ENCODE measurements around the gene SEBOX.

SEBOX gene, protein sequence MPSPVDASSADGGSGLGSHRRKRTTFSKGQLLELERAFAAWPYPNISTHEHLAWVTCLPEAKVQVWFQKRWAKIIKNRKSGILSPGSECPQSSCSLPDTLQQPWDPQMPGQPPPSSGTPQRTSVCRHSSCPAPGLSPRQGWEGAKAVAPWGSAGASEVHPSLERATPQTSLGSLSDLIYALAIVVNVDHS

DNA sequence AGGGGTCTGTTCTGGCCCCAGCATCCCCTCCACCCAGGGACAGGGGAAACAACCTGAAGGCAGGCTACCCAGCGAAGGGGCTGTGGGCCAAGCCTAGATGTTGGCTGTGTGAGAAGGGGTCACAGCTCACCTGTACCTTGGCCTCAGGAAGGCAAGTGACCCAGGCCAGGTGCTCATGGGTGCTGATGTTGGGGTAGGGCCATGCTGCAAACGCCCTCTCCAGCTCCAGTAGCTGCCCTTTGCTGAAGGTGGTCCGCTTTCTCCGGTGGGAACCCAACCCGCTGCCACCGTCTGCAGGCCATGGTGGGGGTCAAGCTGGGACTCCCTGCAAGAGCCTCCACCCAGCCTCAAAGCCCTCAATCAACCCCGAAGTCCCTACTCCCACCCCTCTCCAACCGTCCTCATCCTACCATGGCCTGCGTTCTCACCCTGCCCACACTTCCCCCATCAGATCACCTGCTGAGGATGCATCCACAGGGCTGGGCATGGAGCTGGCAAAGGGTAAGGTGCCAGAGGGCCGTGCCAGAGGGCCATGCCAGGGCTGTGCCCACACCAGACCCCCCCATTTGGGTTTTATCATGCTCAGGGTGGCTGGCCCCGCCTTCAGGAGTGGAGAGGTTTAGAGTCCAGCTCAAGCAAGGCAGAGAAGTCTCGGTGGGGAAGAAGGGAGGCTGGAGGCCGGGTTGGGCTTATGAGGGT, at the start of gene SEBOX:
Gene SEBOX (minus strand): TSS at position 535 of the 699 bp plus-strand sequence. CDS start 48 bp downstream, at position 487.
- no peak for DNase-seq (ENCODE audit: low read depth in 2 of 2)

DNA sequence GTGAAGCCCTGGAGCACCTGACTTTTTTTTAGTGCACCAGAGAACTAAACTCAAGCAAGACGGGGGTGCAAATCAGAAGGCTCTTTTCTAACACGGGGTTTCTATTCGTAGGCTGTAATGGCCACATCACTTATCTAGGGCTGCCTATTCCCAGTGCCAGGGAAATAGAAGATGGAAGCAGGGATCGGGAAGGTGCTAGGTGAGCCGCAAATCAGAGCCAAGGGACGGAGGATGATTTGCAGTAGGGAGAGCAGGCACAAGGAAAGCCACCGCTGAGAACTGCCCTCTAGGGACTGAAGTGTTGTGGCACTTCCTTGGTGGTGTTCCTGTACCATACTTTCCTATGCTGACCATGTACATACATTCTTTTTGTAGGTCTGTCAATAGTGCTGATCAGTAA, 48.8 kb upstream of the SEBOX start:
- DNase-seq (ENCODE audit: low read depth in 2 of 2): no peak

DNA sequence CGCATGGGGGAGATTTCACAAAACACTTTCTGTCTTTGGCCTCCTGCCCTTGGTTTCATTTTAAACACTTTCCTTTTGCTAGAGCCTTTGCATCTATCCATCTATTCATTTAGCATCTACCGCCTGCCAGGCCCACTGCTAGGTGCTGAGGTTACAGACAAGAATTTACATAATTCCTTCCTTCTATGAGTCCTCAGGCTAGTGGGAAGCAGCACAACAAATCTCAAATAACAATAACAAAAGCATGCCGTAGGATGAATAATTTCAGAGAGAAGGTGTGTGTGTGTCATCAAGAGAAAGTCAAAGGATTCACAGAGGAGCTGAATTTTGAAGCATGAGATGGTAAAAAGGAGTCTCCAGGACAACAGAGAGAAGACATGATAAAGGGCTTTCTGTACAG, 47.1 kb upstream of the SEBOX start:
- no peak for DNase-seq (ENCODE audit: low read depth in 2 of 2)

DNA sequence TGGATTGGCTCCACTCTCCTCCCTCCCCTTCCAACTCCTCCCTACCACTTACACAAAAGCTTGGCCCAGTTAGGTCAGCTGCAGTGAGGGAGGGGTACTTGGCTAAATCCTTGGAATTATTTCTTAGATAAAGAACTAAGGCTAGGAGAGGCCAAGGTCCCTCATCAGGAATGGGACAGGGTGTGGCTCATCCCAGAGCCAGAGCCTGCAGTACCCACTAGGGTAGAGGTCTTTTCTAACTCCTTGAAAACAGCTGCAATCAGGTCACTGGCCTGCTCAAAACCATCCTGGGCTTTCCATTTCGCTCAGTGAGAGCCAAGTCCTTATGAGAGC, 42.9 kb upstream of the SEBOX start:
- DNase-seq (ENCODE audit: low read depth in 2 of 2): no peak

DNA sequence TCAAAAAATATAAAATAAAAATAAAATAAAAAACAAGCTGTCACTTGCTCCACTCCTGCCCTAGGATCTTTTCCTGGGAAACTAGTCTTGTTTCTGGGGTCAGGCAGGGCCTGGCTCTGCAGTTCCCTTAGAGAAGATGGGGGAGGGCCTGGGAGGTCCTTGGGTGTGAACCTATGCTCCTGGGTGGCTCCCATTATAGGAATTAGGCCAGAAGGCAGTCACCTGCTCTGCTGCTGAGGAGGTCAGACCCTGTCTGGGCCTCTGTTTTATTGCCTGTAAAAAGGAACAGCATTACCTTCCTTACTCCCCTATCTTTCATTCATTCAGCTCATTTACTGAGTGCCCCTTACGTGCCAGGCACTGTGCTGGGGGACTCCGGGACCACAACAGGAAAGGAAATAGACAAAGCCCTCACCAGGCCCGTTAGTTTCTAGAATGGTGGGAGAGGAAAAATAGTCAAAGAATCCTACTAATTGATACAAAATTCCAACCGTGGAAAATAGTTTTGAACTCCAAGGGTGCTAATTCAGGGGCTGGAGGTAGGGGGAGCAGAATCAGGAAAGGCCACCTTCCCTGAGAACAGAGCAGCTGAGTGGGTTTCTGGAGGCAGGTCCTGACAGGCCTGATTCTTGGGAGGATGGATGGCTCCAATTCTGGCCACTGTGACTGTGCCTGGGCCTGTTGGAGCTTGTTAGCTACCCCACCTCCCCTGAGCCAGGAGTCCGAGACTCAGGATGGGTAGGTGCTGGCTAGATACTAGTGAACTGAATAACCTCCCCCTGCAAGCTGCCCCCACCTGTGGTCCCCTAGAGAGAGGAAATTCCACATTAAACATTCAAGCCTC, 42.4 kb upstream of the SEBOX start:
- no peak for DNase-seq (ENCODE audit: low read depth in 2 of 2)

DNA sequence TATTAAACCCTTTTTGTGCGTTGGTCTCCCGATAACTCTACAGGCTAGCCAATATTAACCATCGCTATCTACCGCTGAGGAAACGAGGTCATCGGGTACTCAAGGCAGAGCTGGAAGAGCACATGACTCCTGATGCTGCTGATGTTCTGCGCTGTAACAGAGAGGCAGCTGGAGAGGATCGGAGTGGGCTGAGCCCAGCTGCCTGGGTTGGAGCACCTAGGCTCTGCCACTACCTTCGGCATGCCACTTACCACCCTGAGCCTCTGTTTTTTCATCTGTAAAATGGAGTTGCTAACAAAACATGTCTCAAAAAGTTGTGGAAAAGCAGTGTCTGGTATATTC, 41.4 kb upstream of the SEBOX start:
- no peak for DNase-seq (ENCODE audit: low read depth in 2 of 2)

DNA sequence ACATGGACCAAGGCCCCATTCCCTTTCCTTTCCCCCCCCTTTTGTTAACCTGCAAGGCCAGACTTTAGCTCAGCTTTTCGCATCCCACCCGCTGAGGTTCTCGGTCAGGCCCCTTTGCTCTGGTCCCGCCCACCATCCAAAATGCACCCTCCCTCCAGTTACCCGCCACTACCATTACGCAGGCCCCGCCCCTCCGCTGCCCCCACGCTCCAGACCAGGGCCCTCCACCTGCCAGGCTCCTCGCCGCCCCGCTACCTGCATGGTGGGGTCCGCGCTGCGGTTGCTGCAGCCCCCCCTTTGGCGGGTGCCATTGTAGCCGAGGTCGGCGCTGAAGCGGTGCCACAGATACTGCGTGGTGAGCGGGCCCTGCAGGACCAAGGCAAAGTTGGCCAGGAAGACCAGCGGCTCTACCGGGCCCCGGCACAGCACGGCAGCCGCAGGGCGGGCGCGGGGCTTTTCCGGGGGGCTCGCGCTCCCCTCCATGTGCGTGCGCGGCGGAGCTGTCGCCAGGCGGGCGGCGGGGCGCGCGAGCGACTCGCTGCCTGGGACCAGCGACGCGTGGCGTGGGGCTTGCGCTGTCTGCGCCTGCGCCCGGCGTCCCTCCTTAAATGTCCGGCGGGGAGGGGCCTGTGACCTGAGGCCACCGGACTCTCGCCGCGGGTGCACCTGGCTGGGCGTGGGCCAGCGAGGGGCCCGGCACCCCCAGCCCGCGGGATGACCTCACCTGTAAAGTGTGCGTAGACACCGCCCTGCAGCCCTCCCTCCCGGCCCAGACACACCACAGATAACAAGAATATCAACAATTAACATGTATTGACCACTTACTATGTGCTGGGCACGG, 40.9 kb upstream of the SEBOX start, which contains the start of gene SLC46A1:
Gene SLC46A1 (minus strand): TSS at position 581 of the 841 bp plus-strand sequence. CDS start 98 bp downstream, at position 483.
- DNase-seq (ENCODE audit: low read depth in 2 of 2): peak in 1 of 2 donors; percentile 19

DNA sequence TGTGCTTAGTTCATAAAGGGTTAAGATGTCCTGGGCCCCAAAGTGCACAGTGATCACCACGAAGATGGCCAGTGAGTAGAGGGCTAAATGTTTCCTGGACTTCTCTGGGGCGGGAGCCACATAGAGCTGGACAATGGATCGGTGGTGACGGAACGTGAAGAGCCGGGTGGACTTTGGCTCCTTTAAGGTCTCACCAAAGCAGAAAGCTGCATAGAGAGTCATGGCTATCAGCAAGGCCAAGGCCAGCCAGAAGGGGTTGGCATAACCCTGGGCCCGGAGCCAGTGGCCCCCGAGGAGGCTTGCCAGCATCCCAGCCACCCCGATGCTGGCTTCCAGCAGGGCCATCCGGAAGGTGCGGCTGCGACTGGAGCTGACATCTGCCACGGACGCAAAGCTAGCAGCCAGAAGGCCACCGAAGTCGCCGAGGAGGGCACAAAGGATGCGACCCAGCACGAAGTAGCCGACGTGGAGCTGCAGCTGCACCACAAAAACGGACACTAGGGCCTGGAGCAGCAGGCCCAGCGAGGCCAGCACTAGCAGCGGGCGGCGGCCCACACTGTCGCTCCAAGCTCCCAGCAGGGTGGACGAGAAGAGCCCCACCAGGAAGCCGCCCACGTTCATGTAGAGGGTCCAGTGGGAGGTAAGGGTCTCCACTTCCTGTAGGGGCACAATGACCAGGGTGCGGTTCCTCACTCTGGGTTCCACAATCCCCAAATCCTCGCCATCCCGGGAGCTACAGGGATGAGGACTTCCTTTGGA, 40.0 kb upstream of the SEBOX start:
- DNase-seq (ENCODE audit: low read depth in 2 of 2): no peak

DNA sequence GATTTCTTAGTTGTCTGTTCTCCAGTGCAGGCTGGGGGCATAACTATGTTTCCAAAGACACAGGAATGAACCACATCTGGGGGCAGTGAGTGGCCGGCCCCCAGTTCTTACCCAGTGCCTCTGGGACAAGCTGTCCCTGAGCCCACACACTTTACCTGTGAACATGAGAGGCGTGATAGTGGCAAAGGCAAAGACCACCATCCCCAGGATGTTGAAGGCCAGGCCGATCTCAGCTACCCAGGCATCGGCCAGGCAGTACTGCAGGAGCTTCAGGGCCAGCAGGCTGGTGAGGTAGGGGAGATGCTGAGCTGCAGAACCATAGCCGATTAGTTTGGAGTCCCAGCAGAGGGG, 39.4 kb upstream of the SEBOX start:
- no peak for DNase-seq (ENCODE audit: low read depth in 2 of 2)

DNA sequence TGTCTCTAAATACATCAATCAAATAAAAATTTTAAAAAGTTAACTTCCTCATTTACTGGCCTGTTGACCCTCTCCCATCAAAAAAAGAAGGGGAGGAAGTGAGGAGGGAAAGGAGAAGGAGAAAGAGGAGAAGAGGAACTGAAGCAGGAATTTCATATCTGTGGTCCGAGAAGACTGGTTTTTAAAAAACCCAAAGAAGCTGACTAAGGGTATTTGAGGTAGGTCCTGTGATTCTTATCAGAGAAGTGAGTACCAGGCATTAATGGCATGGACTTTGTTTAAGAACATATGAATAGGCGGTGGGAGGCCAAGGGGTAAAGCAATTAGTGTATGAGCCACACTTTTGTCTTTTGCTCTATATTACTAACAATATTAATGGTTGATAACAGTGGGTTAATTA, 39.0 kb upstream of the SEBOX start:
- DNase-seq (ENCODE audit: low read depth in 2 of 2): no peak

DNA sequence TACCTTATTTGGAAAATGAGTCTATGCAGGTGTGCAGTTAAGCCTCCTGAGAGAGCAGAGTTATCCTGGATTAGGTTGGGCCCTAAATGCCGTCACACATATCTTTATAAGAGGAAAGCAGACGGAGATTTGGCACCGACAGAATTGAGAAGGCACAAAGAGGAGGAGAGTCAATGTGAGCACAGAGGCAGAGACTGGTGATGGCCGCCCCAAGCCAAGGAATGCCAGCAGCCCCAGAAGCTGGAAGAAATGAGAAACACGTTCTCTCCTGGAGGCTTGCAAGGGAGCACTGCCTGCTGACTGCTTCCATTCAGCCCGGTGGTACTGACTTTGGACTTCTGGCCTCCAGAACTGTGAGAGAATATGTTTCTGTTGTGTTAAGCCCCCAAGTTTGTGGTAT, 37.8 kb upstream of the SEBOX start:
- no peak for DNase-seq (ENCODE audit: low read depth in 2 of 2)

DNA sequence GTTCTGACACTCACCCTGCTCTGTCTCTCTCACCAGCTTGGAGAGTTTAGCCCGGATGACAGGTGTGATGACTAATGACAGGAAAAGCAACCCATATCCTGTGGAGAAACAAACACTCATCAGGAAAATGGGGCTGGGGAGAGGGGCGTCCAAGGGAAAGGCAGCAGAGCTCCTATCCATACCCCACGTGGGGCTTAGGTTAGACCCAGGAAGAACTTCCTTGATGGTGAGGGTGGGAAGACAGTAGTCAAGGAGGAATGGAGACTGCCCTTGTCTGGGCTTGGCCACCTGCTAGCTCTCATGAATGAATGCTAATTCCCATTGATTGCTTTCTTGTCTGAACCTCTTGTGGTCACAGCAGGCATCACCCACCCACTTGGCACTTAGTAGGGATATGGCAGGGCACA, 37.2 kb upstream of the SEBOX start:
- DNase-seq (ENCODE audit: low read depth in 2 of 2): no peak

DNA sequence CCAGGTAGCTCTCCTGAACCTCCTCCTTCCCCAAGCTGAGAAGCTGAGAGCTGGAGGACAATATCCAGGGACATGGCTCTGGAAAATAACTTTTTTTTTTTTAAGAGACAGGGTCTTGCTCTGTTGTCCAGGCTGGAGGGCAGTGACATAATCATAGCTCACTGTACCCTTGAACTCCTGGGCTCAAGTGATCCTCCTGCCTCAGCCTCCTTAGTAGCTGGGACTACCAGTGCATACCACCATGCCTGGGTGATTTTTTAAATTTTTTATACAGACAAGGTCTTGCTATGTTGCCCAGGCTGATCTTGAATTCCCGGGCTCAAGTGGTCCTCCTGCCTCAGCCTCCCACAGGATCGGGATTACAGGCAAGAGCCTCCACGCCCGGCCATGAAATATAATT, 34.8 kb upstream of the SEBOX start:
- DNase-seq (ENCODE audit: low read depth in 2 of 2): no peak

DNA sequence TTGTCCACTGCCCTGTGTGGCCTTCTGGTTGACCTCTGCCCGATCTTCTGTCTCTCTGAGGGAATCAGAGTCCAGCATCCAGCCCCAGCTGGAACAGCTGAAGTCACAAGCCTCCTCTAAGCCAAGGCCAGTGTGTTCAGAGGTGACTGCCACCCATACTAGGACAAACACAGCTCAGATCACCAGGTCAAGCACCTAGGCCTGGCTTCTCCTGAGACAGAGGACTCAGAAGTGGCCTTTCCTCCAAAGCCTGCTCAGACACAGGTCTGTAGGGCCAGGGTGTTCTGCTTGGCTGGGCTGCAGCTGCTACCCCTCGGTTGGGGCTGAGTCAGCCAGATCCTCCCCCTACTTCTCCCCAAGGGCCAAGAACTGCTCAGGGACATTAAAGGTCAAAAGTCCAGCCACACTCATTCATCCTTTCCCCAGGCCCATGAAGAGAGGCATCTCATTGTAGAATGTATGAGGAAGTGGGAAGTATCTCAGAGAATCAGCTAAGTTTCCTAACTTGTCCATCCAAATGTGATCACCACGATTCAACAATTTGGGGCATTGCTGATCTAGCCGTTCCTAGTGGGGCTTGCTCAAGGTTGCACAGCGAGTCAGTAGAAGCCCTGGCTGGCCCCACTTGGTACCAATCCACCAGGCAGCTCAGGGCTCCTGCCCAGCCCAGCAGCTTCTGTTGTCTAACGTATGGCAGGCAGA, 33.4 kb upstream of the SEBOX start:
- no peak for DNase-seq (ENCODE audit: low read depth in 2 of 2)

DNA sequence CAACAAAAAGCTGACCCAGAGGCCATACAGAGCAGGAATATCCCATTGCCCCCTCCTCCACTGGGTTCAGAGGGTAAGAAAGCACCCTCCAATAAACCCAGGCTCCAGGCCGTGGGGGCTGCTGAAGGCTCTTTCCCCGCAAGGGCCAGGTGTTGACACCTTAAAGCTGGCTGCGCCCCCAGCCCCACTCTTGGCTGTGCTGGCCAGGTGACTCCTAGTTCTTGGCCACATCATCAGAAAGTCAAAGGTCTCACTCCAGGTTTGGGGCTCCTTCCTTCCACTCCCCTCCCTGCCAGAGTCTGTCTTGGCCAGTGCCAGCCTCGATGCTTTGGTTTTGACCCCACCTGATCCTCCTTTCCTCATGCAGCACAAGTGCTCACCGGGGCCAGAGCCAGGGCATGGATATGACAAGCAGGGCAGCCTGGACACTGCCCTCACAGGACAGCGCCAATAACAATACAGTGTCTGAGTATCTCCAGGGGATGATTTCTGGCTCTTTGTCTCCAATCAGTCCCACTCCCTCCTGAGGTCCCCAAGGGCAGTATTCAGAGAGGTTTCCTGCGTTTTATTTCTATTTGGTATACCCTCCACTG, 32.8 kb upstream of the SEBOX start:
- DNase-seq (ENCODE audit: low read depth in 2 of 2): no peak

DNA sequence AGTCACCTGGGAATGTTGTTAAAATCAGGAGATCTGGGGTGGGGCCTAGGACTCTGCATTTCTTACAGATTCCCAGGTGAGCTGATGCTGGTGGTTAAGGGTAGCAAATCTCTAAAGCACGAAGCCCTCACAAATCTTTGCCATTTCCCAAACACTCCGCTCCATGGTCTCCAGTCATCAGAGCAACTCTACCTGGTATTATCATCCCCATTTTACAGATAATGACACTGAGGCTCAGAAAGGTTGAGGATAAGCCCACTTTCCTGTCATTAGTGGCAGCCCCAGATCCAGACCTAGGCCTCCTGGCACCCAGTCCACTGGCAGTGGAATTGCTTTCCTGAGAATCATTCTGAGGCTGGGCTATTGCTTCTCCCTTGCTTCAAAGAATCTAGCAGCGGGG, 32.3 kb upstream of the SEBOX start:
- DNase-seq (ENCODE audit: low read depth in 2 of 2): no peak

DNA sequence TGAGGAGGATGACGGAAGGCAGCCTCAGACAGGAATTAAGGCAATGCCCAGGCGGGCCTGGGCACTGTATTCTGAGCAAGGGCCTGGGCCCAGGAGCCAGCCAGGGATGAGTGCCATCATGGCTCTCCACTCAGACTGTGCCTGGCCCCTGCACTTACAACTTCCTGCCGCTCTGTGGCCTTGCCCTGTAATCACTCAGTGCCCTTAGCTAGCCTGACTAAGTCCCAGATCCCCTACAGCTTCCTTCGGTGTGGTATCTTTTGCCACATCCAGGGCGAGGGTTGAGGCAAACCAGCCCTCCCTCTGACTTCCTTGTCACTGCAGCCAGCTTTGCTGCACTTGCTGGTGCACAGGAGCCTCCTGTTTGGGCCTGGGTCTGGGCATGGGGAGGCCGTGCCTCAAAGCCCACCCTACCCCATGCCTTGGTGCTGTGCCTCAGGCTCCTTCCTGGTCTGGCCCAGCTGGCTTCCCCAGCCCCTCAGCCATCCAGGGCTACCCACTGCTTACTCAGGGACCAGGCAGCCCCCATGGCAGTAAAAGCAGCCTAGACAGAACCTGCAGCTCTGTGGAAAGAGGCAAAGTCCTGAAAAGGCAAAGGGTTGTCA, 31.7 kb upstream of the SEBOX start:
- no peak for DNase-seq (ENCODE audit: low read depth in 2 of 2)

DNA sequence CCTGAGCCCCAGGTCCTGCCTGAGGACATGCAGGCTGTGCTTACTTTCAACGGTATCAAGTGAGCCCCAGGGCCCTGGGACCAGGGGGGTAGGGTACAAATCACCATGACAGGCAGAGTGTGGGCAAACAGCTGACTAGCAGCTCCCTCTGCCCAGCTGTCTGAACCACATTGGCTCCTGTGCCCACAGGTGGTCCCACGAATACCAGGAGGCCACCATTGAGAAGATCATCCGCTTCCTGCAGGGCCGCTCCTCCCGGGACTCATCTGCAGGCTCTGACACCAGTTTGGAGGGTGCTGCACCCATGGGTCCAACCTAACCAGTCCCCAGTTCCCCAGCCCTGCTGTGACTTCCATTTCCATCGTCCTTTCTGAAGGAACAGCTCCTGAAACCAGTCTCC, 31.0 kb upstream of the SEBOX start:
- DNase-seq (ENCODE audit: low read depth in 2 of 2): no peak

DNA sequence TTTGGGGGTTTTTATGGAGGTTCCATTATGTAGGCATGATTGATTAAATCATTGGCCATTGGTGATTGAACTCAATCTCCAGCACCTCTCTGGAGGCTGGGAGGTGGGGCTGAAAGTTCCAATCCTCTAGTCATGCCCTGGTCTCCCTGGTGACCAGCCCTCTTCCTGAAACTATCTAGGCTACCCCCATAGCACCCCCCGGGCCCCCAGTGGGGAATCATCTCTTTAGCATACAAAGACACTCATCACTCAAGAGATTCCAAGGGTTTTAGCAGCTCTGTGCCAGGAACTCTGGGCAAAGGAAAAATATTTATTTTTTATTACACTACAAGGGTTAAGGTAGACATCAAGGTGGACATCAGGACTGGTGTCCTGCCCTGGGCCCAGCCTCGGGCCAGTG, 30.4 kb upstream of the SEBOX start:
- no peak for DNase-seq (ENCODE audit: low read depth in 2 of 2)
